SK-N-SH (cell line): ENCODE data around the gene DPYSL5. TPM values are rescaled to one million over a fixed set of nuclear protein-coding genes. Genes with fewer than 3 reads are reported as not detected.

Experiments
- CTCF ChIA-PET: fragments of 300-600, 350-600 bp; formaldehyde crosslinking; extraction: SDS; loops from one replicate; lab custom pipeline; 2021; lab: Yijun Ruan, JAX
- POLR2A ChIA-PET: fragments of 350-600 bp; sonication (Branson Sonifier 250); formaldehyde crosslinking; extraction: SDS; loops from one replicate; lab custom pipeline; 2020; ENCODE audit warnings: antibody characterized with exemption, inconsistent platforms; lab: Yijun Ruan, JAX
- DNase-seq: peaks from one replicate; pipeline ENCODE4 v3.0.0; 2012
- H2AFZ ChIP-seq: fragments of 200-600 bp; sonication (generic); 2 replicates; pipeline ENCODE4 v1.8.1; 2016; ENCODE audit warnings: antibody characterized with exemption, mild to moderate bottlenecking, low read depth
- H3F3A ChIP-seq: fragments of 200-600 bp; sonication (generic); replicated peaks from 2 replicates; pipeline ENCODE3; 2016; ENCODE audit warnings: antibody characterized with exemption, mild to moderate bottlenecking; ENCODE audit not compliant: insufficient read depth
- H3K27ac ChIP-seq, 2 experiments: fragments of 200-500 bp in 1 of 2; fragments of 200-600 bp in 1 of 2; sonication (Bioruptor generic) in 1 of 2; sonication (generic), shearing (Covaris generic) in 1 of 2; 2 replicates each; pipeline versions ENCODE4 v1.5.1 to v1.6.1; 2014 to 2016; ENCODE audit warnings: low read depth in 2 of 2, inconsistent platforms in 1 of 2, low read length in 1 of 2, mild to moderate bottlenecking in 1 of 2, mixed read lengths in 1 of 2
- H3K27me3 ChIP-seq: fragments of 200-600 bp; sonication (generic), shearing (Covaris generic); 2 replicates; pipeline ENCODE4 v1.6.1; 2016; ENCODE audit warnings: mixed run types; ENCODE audit not compliant: insufficient read depth
- H3K36me3 ChIP-seq, 2 experiments: fragments of 200-500 bp in 1 of 2; fragments of 200-600 bp in 1 of 2; sonication (Bioruptor generic) in 1 of 2; sonication (generic) in 1 of 2; replicated peaks in 1 of 2; 2 replicates each; pipeline versions ENCODE3 to v1.5.1; 2014 to 2016; ENCODE audit warnings: low read length in 1 of 2, mild to moderate bottlenecking in 1 of 2; ENCODE audit not compliant: insufficient read depth in 2 of 2, control insufficient read depth in 1 of 2
- H3K4me1 ChIP-seq, 2 experiments: fragments of 200-500 bp in 1 of 2; fragments of 200-600 bp in 1 of 2; sonication (Bioruptor generic) in 1 of 2; sonication (generic), shearing (Covaris generic) in 1 of 2; 2 replicates each; pipeline versions ENCODE4 v1.5.1 to v1.6.1; 2014 to 2016; ENCODE audit warnings: low read depth in 1 of 2, low read length in 1 of 2, mixed run types in 1 of 2; ENCODE audit not compliant: insufficient read depth in 2 of 2, control insufficient read depth in 1 of 2
- H3K4me2 ChIP-seq: fragments of 200-600 bp; sonication (generic), shearing (Covaris generic); 2 replicates; pipeline ENCODE4 v1.6.1; 2017; ENCODE audit warnings: mixed run types
- H3K4me3 ChIP-seq, 2 experiments: fragments of 200-500 bp in 1 of 2; fragments of 200-600 bp in 1 of 2; sonication (Bioruptor generic) in 1 of 2; sonication (generic), shearing (Covaris generic) in 1 of 2; 2 replicates each; pipeline versions ENCODE4 v1.5.1 to v1.8.1; 2014 to 2016; ENCODE audit warnings: low read depth in 2 of 2, inconsistent platforms in 1 of 2, low read length in 1 of 2, mild to moderate bottlenecking in 1 of 2, mixed read lengths in 1 of 2, moderate library complexity in 1 of 2
- H3K79me2 ChIP-seq: fragments of 200-600 bp; sonication (generic); 2 replicates; pipeline ENCODE4 v1.8.1; 2017; ENCODE audit warnings: mild to moderate bottlenecking; ENCODE audit not compliant: insufficient read depth
- H3K9ac ChIP-seq: fragments of 200-600 bp; sonication (generic); 2 replicates; pipeline ENCODE4 v1.6.1; 2017; ENCODE audit warnings: mixed run types
- H3K9me2 ChIP-seq: fragments of 200-600 bp; sonication (generic); 2 replicates; pipeline ENCODE4 v1.6.1; 2017; ENCODE audit warnings: mixed run types
- H3K9me3 ChIP-seq: fragments of 200-600 bp; sonication (generic); 2 replicates; pipeline ENCODE4 v1.6.1; 2017; ENCODE audit warnings: mixed run types, mild to moderate bottlenecking, moderate library complexity
- H4K20me1 ChIP-seq: fragments of 200-600 bp; sonication (generic); 2 replicates; pipeline ENCODE4 v1.6.1; 2017; ENCODE audit warnings: mild to moderate bottlenecking, mixed run types; ENCODE audit not compliant: insufficient read depth
- EP300 ChIP-seq, 2 experiments: IDR thresholded peaks; 2 replicates each; pipeline versions ENCODE4 v1.4.0 to v1.6.1; 2012; ENCODE audit warnings: borderline replicate concordance in 1 of 2, low read depth in 1 of 2, low read length in 1 of 2
- GATA2 ChIP-seq: sonication (generic); formaldehyde crosslinking; IDR thresholded peaks from 2 replicates; pipeline ENCODE4 v1.5.0; 2020; ENCODE audit warnings: mild to moderate bottlenecking, missing genetic modification reagents
- IRF3 ChIP-seq: fragments of 150-350 bp; IDR thresholded peaks from 2 replicates; pipeline ENCODE4 v1.6.1; 2016; ENCODE audit warnings: mild to moderate bottlenecking, low read depth, low read length
- JUND ChIP-seq: IDR thresholded peaks from 2 replicates; pipeline ENCODE4 v1.4.0; 2012
- MEF2A ChIP-seq: IDR thresholded peaks from 2 replicates; pipeline ENCODE4 v1.4.0; 2012; ENCODE audit warnings: low read depth, borderline replicate concordance
- RAD21 ChIP-seq: IDR thresholded peaks from 2 replicates; pipeline ENCODE4 v1.6.1; 2012; ENCODE audit warnings: mild to moderate bottlenecking, low read length
- RFX5 ChIP-seq: IDR thresholded peaks from 2 replicates; pipeline ENCODE4 v1.6.1; 2012; ENCODE audit warnings: mild to moderate bottlenecking, improper control_type of control experiment, low read length
- TAF1 ChIP-seq: IDR thresholded peaks from 2 replicates; pipeline ENCODE4 v1.6.1; 2012; ENCODE audit warnings: low read depth, mild to moderate bottlenecking, low read length, moderate library complexity, borderline replicate concordance
- TCF12 ChIP-seq: IDR thresholded peaks from 2 replicates; pipeline ENCODE4 v1.4.0; 2012
- YY1 ChIP-seq: IDR thresholded peaks from 2 replicates; pipeline ENCODE4 v1.4.0; 2012; ENCODE audit warnings: low read depth, mild to moderate bottlenecking
- WGBS: methylation state at CpG from one replicate; pipeline ENCODE4 v1.1.6; 2017; ENCODE audit warnings: low lambda C conversion rate; 5-methylcytosine and 5-hydroxymethylcytosine counted together
- polyA plus RNA-seq, 3 experiments: library from polyadenylated mRNA; depleted of rRNA; stranded (reverse); fragments of >200 nt; gene quantifications; 2 replicates each; pipeline ENCODE4 v1.2.3, GENCODE V29; 2012
- TF ChIP-seq, protein P1 (sequence below): fragments of 200-600 bp; sonication (generic); IDR thresholded peaks from 2 replicates; pipeline ENCODE4 v1.6.1; 2017; ENCODE audit warnings: antibody characterized with exemption, mild to moderate bottlenecking, moderate library complexity
- TF ChIP-seq, protein P2 (sequence below): IDR thresholded peaks from 2 replicates; pipeline ENCODE4 v1.4.0; 2012; ENCODE audit warnings: low read depth

Gene DPYSL5
- polyA plus RNA-seq, 1 of the 3 experiments (the other 2 are of a cell fraction): 0.79 TPM

DNA sequence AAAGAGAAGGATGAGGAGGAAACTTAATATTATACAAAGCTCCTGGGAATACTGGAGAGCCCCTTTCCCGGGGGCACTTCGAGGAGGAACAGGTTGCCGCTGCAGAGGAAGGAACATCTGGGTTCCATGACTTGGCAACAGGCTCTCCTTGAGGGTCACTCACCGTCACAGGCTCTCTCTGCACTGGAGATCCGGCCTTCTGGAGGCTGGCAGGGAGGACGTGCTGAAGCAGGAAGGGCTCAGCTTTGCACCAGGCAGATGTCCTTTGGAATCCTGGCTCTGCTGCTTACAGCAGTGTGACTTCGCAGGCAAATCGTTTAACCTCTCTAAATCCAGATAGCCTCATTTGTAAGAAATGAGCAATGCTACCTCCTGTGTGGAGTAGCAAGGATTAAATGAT lies 2.9 kb upstream of the DPYSL5 start:
- Histone ChIP-seq H3K9me2 (no peaks in the 10 kb centered on the region), H3K4me1 (peaks cover 0 to 18% of the 10 kb centered on the region in 2 experiments; a peak in 1 of 4 replicates), H3K9ac (no peak overlapping the region), H3K27ac (no peak overlapping the region), H3K27me3 (peaks cover 76% of the 10 kb centered on the region), H3K79me2 (no peaks in the 10 kb centered on the region), H2AFZ (no peak overlapping the region), H3K36me3 (no peaks in the 10 kb centered on the region), H3K4me2 (no peak overlapping the region), H3K4me3 (no peak overlapping the region), H4K20me1 (no peaks in the 10 kb centered on the region), H3K9me3 (no peaks in the 10 kb centered on the region), H3F3A (peaks cover 4% of the 10 kb centered on the region)
- WGBS: 37% methylated on average over 8 of the region's 8 CpGs
- TF ChIP-seq GATA2 (CRISPR knock-in tag) (no peak), EP300 (IDR thresholded peaks at IDR 0.05; ENCODE audit: borderline replicate concordance in 1 of 2, low read depth in 1 of 2, low read length in 1 of 2) (no peak), JUND (no peak), IRF3 (no peak), RAD21 (no peak), TAF1 (no peak), RFX5 (no peak), TCF12 (no peak), MEF2A (no peak), YY1 (no peak)
- TF ChIP-seq, protein P1, sequence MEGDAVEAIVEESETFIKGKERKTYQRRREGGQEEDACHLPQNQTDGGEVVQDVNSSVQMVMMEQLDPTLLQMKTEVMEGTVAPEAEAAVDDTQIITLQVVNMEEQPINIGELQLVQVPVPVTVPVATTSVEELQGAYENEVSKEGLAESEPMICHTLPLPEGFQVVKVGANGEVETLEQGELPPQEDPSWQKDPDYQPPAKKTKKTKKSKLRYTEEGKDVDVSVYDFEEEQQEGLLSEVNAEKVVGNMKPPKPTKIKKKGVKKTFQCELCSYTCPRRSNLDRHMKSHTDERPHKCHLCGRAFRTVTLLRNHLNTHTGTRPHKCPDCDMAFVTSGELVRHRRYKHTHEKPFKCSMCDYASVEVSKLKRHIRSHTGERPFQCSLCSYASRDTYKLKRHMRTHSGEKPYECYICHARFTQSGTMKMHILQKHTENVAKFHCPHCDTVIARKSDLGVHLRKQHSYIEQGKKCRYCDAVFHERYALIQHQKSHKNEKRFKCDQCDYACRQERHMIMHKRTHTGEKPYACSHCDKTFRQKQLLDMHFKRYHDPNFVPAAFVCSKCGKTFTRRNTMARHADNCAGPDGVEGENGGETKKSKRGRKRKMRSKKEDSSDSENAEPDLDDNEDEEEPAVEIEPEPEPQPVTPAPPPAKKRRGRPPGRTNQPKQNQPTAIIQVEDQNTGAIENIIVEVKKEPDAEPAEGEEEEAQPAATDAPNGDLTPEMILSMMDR: no peak
- TF ChIP-seq, protein P2, sequence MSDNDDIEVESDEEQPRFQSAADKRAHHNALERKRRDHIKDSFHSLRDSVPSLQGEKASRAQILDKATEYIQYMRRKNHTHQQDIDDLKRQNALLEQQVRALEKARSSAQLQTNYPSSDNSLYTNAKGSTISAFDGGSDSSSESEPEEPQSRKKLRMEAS: no peak
- DNase-seq: no peak
- POLR2A ChIA-PET: interaction anchor here (1.3 to 1.5 kb wide), 2 partner anchors 82 to 92 kb away, joined by 3 to 4 read pairs; no protein-coding TSS in a partner anchor
- CTCF ChIA-PET: interaction anchor here (1.1 to 19.4 kb wide), 23 partner anchors 13 to 347 kb away, joined by 4 to 779 read pairs (median 15); partner anchors contain the start of gene MAPRE3
